ENCODE data around the gene FOXP1.

GRCh38 chr3:71450162-71450561, 133.4 kb downstream of the FOXP1 start:
- no peak for TF ChIP-seq CTCF (IDR thresholded peaks at IDR 0.05)
- no peak for TF ChIP-seq POLR2AphosphoS5 (IDR thresholded peaks at IDR 0.05)
- no peak for TF ChIP-seq EP300 (IDR thresholded peaks at IDR 0.05)
